K562 (cell line): ENCODE measurements around the gene AGPAT4. TPM values are rescaled to one million over a fixed set of nuclear protein-coding genes. Genes with fewer than 3 reads are reported as not detected.

ENCODE experiments used
- ATAC-seq: fragments of 200-7000 bp; cut with Tn5 transposase; 3 replicates; pipeline ENCODE4 v1.9.1; 2020; ENCODE audit warnings: moderate library complexity
- BruUV-seq: library from RNA; stranded (reverse); fragments of 400-500 nt; replicated peaks from 2 replicates; lab custom pipeline; 2021; lab: Mats Ljungman, UMichigan
- CTCF ChIA-PET: fragments of 300-600 bp; formaldehyde crosslinking; extraction: SDS; loops from one replicate; lab custom pipeline; 2021; ENCODE audit warnings: low intra/inter-chr PET ratio; lab: Yijun Ruan, JAX
- POLR2A ChIA-PET: fragments of 300-600, 350-650 bp; sonication (Branson Sonifier 250); formaldehyde crosslinking; extraction: SDS; loops from one replicate; lab custom pipeline; 2021; ENCODE audit warnings: antibody characterized with exemption, inconsistent platforms; lab: Yijun Ruan, JAX
- DNase-seq, 4 experiments: peaks; one replicate each; pipeline versions ENCODE4 v3.0.0 to v3.0.0-alpha.2; 2011 to 2018; ENCODE audit warnings: low spot score in 3 of 4, mixed read lengths in 3 of 4; ENCODE audit errors: extremely low read depth in 1 of 4
- FAIRE-seq: peaks from 2 replicates; lab custom pipeline; 2011; peaks lifted over from hg19 to GRCh38; lab: Jason Lieb, UNC
- H2AFZ ChIP-seq: 2 replicates; pipeline ENCODE4 v1.6.0; 2011; ENCODE audit warnings: low read depth, low read length, control low read depth, inconsistent platforms
- H3K27ac ChIP-seq: fragments of 200-600 bp; 3 replicates; pipeline ENCODE4 v1.8.0; 2011; ENCODE audit warnings: low read depth, mild to moderate bottlenecking, control low read depth, inconsistent platforms, low read length, moderate library complexity, mixed read lengths; ENCODE audit errors: extremely low read depth
- H3K27me3 ChIP-seq, 2 experiments: fragments of 300-600 bp in 1 of 2; 2 replicates in 1 of 2; 3 replicates in 1 of 2; pipeline versions ENCODE4 v1.6.0 to v1.8.0; 2011; ENCODE audit warnings: inconsistent platforms in 2 of 2, low read length in 2 of 2, mild to moderate bottlenecking in 1 of 2, mixed read lengths in 1 of 2, moderate library complexity in 1 of 2; ENCODE audit not compliant: control insufficient read depth in 2 of 2, insufficient read depth in 2 of 2
- H3K36me3 ChIP-seq: fragments of 300-600 bp; 3 replicates; pipeline ENCODE4 v1.8.0; 2011; ENCODE audit warnings: mild to moderate bottlenecking, low read length, inconsistent platforms; ENCODE audit not compliant: control insufficient read depth, insufficient read depth
- H3K4me1 ChIP-seq, 2 experiments: fragments of 200-600 bp in 1 of 2; replicated peaks in 1 of 2; 2 replicates in 1 of 2; 3 replicates in 1 of 2; pipeline versions ENCODE4 v1.5.1 to v1.8.0; 2011; ENCODE audit warnings: inconsistent platforms in 2 of 2, low read length in 2 of 2, mild to moderate bottlenecking in 1 of 2, mixed read lengths in 1 of 2, moderate library complexity in 1 of 2; ENCODE audit not compliant: control insufficient read depth in 2 of 2, insufficient read depth in 2 of 2
- H3K4me2 ChIP-seq: 2 replicates; pipeline ENCODE4 v1.6.1; 2011; ENCODE audit warnings: low read length, control low read depth, inconsistent platforms, mixed read lengths; ENCODE audit not compliant: insufficient read depth
- H3K4me3 ChIP-seq: fragments of 200-600 bp; sonication (generic), shearing (Covaris generic); 2 replicates; pipeline ENCODE4 v1.5.1; 2016; ENCODE audit warnings: control low read depth, inconsistent platforms
- H3K79me2 ChIP-seq: fragments of 200-600 bp; 3 replicates; pipeline ENCODE4 v1.8.0; 2011; ENCODE audit warnings: low read length, inconsistent platforms; ENCODE audit not compliant: control insufficient read depth, insufficient read depth
- H3K9ac ChIP-seq, 2 experiments: 2 replicates each; pipeline versions ENCODE4 v1.6.0 to v1.6.1; 2011; ENCODE audit warnings: low read depth in 2 of 2, low read length in 2 of 2, control low read depth in 1 of 2, inconsistent platforms in 1 of 2, mild to moderate bottlenecking in 1 of 2, mixed read lengths in 1 of 2; ENCODE audit not compliant: insufficient read depth in 1 of 2
- H3K9me1 ChIP-seq: one replicate; pipeline ENCODE4 v1.6.0; 2011; ENCODE audit warnings: inconsistent platforms, mild to moderate bottlenecking, low read length, moderate library complexity; ENCODE audit not compliant: control insufficient read depth, insufficient read depth
- H3K9me3 ChIP-seq: replicated peaks from 2 replicates; pipeline ENCODE4 v1.5.1; 2011; ENCODE audit warnings: low read depth, low read length, inconsistent platforms; ENCODE audit not compliant: control insufficient read depth, insufficient read depth
- H4K20me1 ChIP-seq: replicated peaks from 2 replicates; pipeline ENCODE4 v1.6.1; 2011; ENCODE audit warnings: low read length, inconsistent platforms, mixed read lengths; ENCODE audit not compliant: control insufficient read depth, insufficient read depth
- ARID3B ChIP-seq: fragments of 250-450 bp; sonication (Bioruptor Pico); IDR thresholded peaks from 2 replicates; pipeline ENCODE4 v1.4.0; 2020; ENCODE audit warnings: borderline replicate concordance
- ETS1 ChIP-seq: conservative IDR thresholded peaks from 2 replicates; pipeline ENCODE4 v1.6.1; 2011; ENCODE audit warnings: low read depth, mild to moderate bottlenecking, low read length; ENCODE audit not compliant: control insufficient read depth
- HES1 ChIP-seq: fragments of 450-650 bp; IDR thresholded peaks from 2 replicates; pipeline ENCODE4 v1.6.1; 2016; ENCODE audit warnings: low read depth, mild to moderate bottlenecking, moderate library complexity
- KDM1A ChIP-seq, 2 experiments: fragments of 450-650 bp; IDR thresholded peaks; 2 replicates each; pipeline ENCODE4 v1.6.1; 2016; ENCODE audit warnings: mild to moderate bottlenecking in 2 of 2
- MYNN ChIP-seq, 2 experiments: sonication (generic); formaldehyde crosslinking in 1 of 2; IDR thresholded peaks; 2 replicates each; pipeline versions ENCODE4 v1.5.0 to v1.6.1; 2016 to 2020; ENCODE audit warnings: antibody characterized with exemption in 1 of 2, missing genetic modification reagents in 1 of 2
- SMARCC2 ChIP-seq: fragments of 450-650 bp; IDR thresholded peaks from 2 replicates; pipeline ENCODE4 v1.6.1; 2017; ENCODE audit warnings: antibody characterized with exemption, moderate library complexity, mild to moderate bottlenecking, low read depth
- SREBF2 ChIP-seq: sonication (generic); formaldehyde crosslinking; IDR thresholded peaks from 2 replicates; pipeline ENCODE4 v1.4.0; 2020; ENCODE audit warnings: mild to moderate bottlenecking, missing genetic modification reagents
- ZNF511 ChIP-seq: sonication (generic); formaldehyde crosslinking; IDR thresholded peaks from 2 replicates; pipeline ENCODE4 v1.8.0; 2022; ENCODE audit warnings: mild to moderate bottlenecking, missing genetic modification reagents
- WGBS: fragments of 100-300 bp; shearing (Covaris generic); methylation state at CpG from one replicate; pipeline ENCODE4 v1.1.6; 2016; ENCODE audit warnings: low coverage, mixed read lengths; ENCODE audit not compliant: insufficient coverage; ENCODE audit errors: missing lambda C conversion rate; 5-methylcytosine and 5-hydroxymethylcytosine counted together
- in situ Hi-C: fragments of 300-500 bp; cut with MboI; formaldehyde crosslinking; loops from 4 replicates; pipeline ENCODE4 v1.15.0; 2018; ENCODE audit warnings: inconsistent platforms, mixed read lengths
- intact Hi-C: fragments of 100-400 bp; cut with micrococcal nuclease; formaldehyde crosslinking; loops from 2 replicates; pipeline ENCODE4 v1.14.2; 2022
- polyA plus RNA-seq, 8 experiments: library from polyadenylated mRNA; depleted of rRNA in 4 of 8; stranded (reverse) in 5 of 8; unstranded in 3 of 8; fragments of >200 nt; fragmentation: Nextera tagmentation in 2 of 8; fragmentation: Illumina TruSeq in 1 of 8; extraction: Ambion mirVana in 2 of 8; extraction: Trizol in 1 of 8; gene quantifications; 2 replicates each; pipeline versions ENCODE4 v1.2.1 to v1.2.3, GENCODE V29; 2011 to 2014; ENCODE audit warnings: inconsistent platforms in 1 of 8, missing spikeins in 1 of 8
- total RNA-seq, 7 experiments: library from RNA; depleted of rRNA in 6 of 7; stranded (reverse); fragments of >200 nt in 6 of 7; fragmentation: Illumina TruSeq in 2 of 7; extraction: Trizol in 2 of 7; gene quantifications; 2 replicates each; pipeline versions ENCODE4 v1.2.1 to v1.2.3, GENCODE V29; 2011 to 2021; ENCODE audit warnings: low replicate concordance in 1 of 7
- TF ChIP-seq, protein P1 (sequence below), 3 experiments: fragments of 200-800 bp in 1 of 3; fragments of 250-450 bp in 1 of 3; fragments of 450-650 bp in 1 of 3; sonication (Bioruptor Pico) in 1 of 3; sonication (Bioruptor generic) in 1 of 3; formaldehyde crosslinking in 1 of 3; IDR thresholded peaks; 2 replicates each; pipeline versions ENCODE4 v1.6.1 to v1.8.0; 2016 to 2022; ENCODE audit warnings: mild to moderate bottlenecking in 2 of 3, missing genetic modification characterization in 2 of 3, missing compliant biosample characterization in 1 of 3, moderate library complexity in 1 of 3
- TF ChIP-seq, protein P2 (sequence below): sonication (generic); formaldehyde crosslinking; IDR thresholded peaks from 2 replicates; pipeline ENCODE4 v1.8.1; 2023; ENCODE audit warnings: mild to moderate bottlenecking, missing genetic modification reagents

Gene AGPAT4
- total and polyA plus RNA-seq, 9 of the 15 experiments (the other 6 are each of a cell fraction or from before 2014, with no cell fraction given): 2.2 to 15.0 (median 5.7) TPM

GRCh38 chr6:161103475-161103874, 170.4 kb downstream of the AGPAT4 start:
- in situ Hi-C loops: no loop called here
- TF ChIP-seq SREBF2 (CRISPR knock-in tag): no peak
- no peak for TF ChIP-seq ETS1
- TF ChIP-seq, protein P1, sequence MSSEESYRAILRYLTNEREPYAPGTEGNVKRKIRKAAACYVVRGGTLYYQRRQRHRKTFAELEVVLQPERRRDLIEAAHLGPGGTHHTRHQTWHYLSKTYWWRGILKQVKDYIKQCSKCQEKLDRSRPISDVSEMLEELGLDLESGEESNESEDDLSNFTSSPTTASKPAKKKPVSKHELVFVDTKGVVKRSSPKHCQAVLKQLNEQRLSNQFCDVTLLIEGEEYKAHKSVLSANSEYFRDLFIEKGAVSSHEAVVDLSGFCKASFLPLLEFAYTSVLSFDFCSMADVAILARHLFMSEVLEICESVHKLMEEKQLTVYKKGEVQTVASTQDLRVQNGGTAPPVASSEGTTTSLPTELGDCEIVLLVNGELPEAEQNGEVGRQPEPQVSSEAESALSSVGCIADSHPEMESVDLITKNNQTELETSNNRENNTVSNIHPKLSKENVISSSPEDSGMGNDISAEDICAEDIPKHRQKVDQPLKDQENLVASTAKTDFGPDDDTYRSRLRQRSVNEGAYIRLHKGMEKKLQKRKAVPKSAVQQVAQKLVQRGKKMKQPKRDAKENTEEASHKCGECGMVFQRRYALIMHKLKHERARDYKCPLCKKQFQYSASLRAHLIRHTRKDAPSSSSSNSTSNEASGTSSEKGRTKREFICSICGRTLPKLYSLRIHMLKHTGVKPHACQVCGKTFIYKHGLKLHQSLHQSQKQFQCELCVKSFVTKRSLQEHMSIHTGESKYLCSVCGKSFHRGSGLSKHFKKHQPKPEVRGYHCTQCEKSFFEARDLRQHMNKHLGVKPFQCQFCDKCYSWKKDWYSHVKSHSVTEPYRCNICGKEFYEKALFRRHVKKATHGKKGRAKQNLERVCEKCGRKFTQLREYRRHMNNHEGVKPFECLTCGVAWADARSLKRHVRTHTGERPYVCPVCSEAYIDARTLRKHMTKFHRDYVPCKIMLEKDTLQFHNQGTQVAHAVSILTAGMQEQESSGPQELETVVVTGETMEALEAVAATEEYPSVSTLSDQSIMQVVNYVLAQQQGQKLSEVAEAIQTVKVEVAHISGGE (CRISPR knock-in tag; IDR thresholded peaks at IDR 0.05): no peak
- TF ChIP-seq MYNN (IDR thresholded peaks at IDR 0.05): no peak
- no peak for TF ChIP-seq MYNN (CRISPR knock-in tag; IDR thresholded peaks at IDR 0.05)
- TF ChIP-seq ZNF511: no peak
- TF ChIP-seq, protein P2, sequence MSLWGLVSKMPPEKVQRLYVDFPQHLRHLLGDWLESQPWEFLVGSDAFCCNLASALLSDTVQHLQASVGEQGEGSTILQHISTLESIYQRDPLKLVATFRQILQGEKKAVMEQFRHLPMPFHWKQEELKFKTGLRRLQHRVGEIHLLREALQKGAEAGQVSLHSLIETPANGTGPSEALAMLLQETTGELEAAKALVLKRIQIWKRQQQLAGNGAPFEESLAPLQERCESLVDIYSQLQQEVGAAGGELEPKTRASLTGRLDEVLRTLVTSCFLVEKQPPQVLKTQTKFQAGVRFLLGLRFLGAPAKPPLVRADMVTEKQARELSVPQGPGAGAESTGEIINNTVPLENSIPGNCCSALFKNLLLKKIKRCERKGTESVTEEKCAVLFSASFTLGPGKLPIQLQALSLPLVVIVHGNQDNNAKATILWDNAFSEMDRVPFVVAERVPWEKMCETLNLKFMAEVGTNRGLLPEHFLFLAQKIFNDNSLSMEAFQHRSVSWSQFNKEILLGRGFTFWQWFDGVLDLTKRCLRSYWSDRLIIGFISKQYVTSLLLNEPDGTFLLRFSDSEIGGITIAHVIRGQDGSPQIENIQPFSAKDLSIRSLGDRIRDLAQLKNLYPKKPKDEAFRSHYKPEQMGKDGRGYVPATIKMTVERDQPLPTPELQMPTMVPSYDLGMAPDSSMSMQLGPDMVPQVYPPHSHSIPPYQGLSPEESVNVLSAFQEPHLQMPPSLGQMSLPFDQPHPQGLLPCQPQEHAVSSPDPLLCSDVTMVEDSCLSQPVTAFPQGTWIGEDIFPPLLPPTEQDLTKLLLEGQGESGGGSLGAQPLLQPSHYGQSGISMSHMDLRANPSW: no peak
- TF ChIP-seq ARID3B (CRISPR knock-in tag): no peak
- TF ChIP-seq HES1: no peak
- no peak for TF ChIP-seq KDM1A (IDR thresholded peaks at IDR 0.05)
- no peak for TF ChIP-seq SMARCC2

More at GRCh38 chr6:161103475-161103874, 170.4 kb downstream of the AGPAT4 start:
- no peak overlapping the region for H3K4me2 ChIP-seq
- no peak overlapping the region for H3K4me3 ChIP-seq
- H3K9me3 ChIP-seq: no peaks in the 10 kb centered on the region
- H3K36me3 ChIP-seq: peaks cover 90% of the 10 kb centered on the region
- ChIA-PET POLR2A (no interaction called here), CTCF (no interaction called here)
- no peaks in the 10 kb centered on the region for H3K9me1 ChIP-seq
- ATAC-seq (no peak), DNase-seq (no peak), FAIRE-seq (no peak)
- H3K4me1 ChIP-seq: no peaks in the 10 kb centered on the region
- no peak overlapping the region for H3K27ac ChIP-seq
- H4K20me1 ChIP-seq: no peaks in the 10 kb centered on the region
- intact Hi-C loops: loop anchor here (5.0 kb wide), 3 partner anchors 111 to 351 kb away; partner anchors contain the start of gene MAP3K4
- BruUV-seq: no TSS peak
- H3K27me3 ChIP-seq: no peaks in the 10 kb centered on the region
- H3K79me2 ChIP-seq: no peaks in the 10 kb centered on the region
- 94% methylated on average over 4 of the region's 4 CpGs for WGBS
- H2AFZ ChIP-seq: no peak overlapping the region
- H3K9ac ChIP-seq: no peak overlapping the region
